ENCODE results near the gene DENND1A. TPM values are rescaled to one million over a fixed set of nuclear protein-coding genes. Genes with fewer than 3 reads are reported as not detected.
"Not testable (repeated sequence)": the region's sequence is repeated elsewhere in the genome, so short reads cannot be mapped to it uniquely, and the experiment has no call there.

The DENND1A gene
- total and polyA plus RNA-seq, 11 donors = 9.8 to 24.0 (median 14.7) TPM

DNA sequence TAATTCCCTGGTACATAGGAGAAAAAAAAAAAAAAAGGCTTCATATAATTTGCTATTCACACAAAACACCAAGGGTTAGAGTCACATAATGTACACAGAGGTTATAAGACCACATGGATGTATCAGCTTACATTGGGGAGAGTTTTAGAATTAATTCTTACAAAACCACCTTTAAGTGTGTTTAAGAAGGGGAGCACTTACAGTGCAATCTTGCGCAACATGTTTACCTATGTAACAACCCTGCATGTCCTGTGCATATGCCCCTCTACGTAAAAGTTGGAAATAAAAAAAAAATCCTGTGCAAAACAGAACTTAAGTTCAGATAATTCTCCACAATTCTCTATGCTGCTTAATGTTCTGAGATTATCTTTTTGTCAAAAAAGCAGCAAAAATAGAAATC is 190.0 kb downstream of the DENND1A start:
- TF ChIP-seq, protein P1, sequence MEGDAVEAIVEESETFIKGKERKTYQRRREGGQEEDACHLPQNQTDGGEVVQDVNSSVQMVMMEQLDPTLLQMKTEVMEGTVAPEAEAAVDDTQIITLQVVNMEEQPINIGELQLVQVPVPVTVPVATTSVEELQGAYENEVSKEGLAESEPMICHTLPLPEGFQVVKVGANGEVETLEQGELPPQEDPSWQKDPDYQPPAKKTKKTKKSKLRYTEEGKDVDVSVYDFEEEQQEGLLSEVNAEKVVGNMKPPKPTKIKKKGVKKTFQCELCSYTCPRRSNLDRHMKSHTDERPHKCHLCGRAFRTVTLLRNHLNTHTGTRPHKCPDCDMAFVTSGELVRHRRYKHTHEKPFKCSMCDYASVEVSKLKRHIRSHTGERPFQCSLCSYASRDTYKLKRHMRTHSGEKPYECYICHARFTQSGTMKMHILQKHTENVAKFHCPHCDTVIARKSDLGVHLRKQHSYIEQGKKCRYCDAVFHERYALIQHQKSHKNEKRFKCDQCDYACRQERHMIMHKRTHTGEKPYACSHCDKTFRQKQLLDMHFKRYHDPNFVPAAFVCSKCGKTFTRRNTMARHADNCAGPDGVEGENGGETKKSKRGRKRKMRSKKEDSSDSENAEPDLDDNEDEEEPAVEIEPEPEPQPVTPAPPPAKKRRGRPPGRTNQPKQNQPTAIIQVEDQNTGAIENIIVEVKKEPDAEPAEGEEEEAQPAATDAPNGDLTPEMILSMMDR (IDR thresholded peaks at IDR 0.05) = no peak
- TF ChIP-seq POLR2A (IDR thresholded peaks at IDR 0.05) = no peak
- Histone ChIP-seq H3K27ac (no peak overlapping the region), H3K4me3 (no peak overlapping the region), H3K9me3 (no peaks in the 10 kb centered on the region), H3K36me3 (no peaks in the 10 kb centered on the region), H3K4me1 (peaks cover 0 to 37% (median 23%) of the 10 kb centered on the region in 12 donors), H3K27me3 (no peaks in the 10 kb centered on the region)
- 91 to 98% (median 97%) methylated on average over 2 of the region's 2 CpGs for WGBS, 4 donors
- intact Hi-C loops (cut with DNase I) = loop anchor here in 2 of 10 donors (5.0 to 10.0 kb wide), 3 partner anchors 125 to 187 kb away; no protein-coding TSS in a partner anchor
- DNase-seq (no peak), ATAC-seq (no peak)

DNA sequence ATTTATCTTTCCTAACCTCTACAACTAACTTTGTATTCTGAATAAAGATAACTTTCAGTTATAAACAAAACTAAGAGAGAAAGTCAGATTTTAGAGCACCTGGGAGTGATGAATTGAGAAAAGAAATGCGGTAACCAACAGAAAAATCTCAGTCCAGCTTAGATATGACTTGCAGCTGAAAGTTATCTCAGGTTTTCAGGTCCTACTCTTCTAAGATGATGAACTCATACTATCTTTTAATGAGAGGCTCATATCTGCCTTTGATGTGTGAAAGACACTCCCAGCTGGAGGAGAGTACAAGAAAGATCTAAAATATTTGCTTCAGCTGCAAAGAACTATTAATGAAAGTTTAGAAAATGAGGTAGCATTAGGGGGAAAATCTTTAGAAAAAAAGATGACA is 190.5 kb downstream of the DENND1A start:
- ATAC-seq (no peak), DNase-seq (no peak)
- Histone ChIP-seq H3K9me3 (no peaks in the 10 kb centered on the region), H3K36me3 (no peaks in the 10 kb centered on the region), H3K27ac (no peak overlapping the region), H3K27me3 (no peaks in the 10 kb centered on the region), H3K4me3 (no peak overlapping the region), H3K4me1 (peaks cover 0 to 37% (median 24%) of the 10 kb centered on the region in 12 donors)
- intact Hi-C loops (cut with DNase I) = no loop called here
- WGBS, 4 donors = 95 to 100% (median 97%) methylated on average over 1 of the region's 1 CpG
- TF ChIP-seq, protein P1 (IDR thresholded peaks at IDR 0.05) = no peak
- TF ChIP-seq POLR2A (IDR thresholded peaks at IDR 0.05) = no peak

- DNase-seq (no peak), ATAC-seq (no peak)
- TF ChIP-seq, protein P1 (IDR thresholded peaks at IDR 0.05) = no peak
- TF ChIP-seq POLR2A (IDR thresholded peaks at IDR 0.05) = no peak
- Histone ChIP-seq H3K4me1 (peaks cover 0 to 37% (median 24%) of the 10 kb centered on the region in 12 donors), H3K4me3 (no peak overlapping the region), H3K27ac (no peak overlapping the region), H3K36me3 (no peaks in the 10 kb centered on the region), H3K9me3 (no peaks in the 10 kb centered on the region), H3K27me3 (no peaks in the 10 kb centered on the region)
- WGBS, 4 donors = 90 to 97% (median 95%) methylated on average over 2 of the region's 2 CpGs
- intact Hi-C loops (cut with DNase I) = no loop called here
These were observed 191.3 kb downstream of the DENND1A start for GRCh38 chr9:123738648-123739047.

DNA sequence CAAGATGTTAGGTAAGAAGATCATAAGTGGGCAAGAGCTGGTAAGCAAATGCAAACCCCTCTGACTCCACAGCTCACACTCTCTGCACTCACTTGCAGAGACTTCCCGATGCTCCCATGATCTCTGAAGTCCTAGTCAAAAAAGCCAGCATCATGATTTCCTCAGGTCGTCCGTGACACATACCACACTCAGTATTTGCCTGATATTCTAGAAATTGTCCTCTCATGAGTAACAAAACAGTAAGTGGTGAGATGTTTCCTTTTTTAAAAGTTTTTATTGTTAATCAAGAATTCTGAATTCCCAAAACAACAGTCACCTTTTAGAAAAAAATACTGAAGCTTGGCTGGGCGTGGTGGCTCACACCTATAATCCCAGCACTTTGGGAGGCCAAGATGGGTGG is 194.6 kb downstream of the DENND1A start:
- 96 to 98% (median 97%) methylated on average over 4 of the region's 4 CpGs for WGBS, 4 donors
- Histone ChIP-seq H3K4me1 (peaks cover 0 to 16% (median 0%) of the 10 kb centered on the region in 12 donors), H3K27ac (no peak overlapping the region), H3K27me3 (no peaks in the 10 kb centered on the region), H3K4me3 (no peak overlapping the region), H3K9me3 (peaks cover 0 to 1% (median 0%) of the 10 kb centered on the region in 12 donors), H3K36me3 (no peaks in the 10 kb centered on the region)
- no peak for TF ChIP-seq POLR2A (IDR thresholded peaks at IDR 0.05)
- TF ChIP-seq, protein P1 (IDR thresholded peaks at IDR 0.05) = no peak
- DNase-seq (no peak), ATAC-seq (no peak)
- intact Hi-C loops (cut with DNase I) = no loop called here

GRCh38 chr9:123728571-123728970 is 201.4 kb downstream of the DENND1A start:
- not testable (repeated sequence) for H3K27me3 ChIP-seq, H3K36me3 ChIP-seq, H3K4me3 ChIP-seq, DNase-seq, ATAC-seq, H3K27ac ChIP-seq, H3K4me1 ChIP-seq
- peaks cover 0 to 18% (median 0%) of the 10 kb centered on the region in 12 donors for H3K9me3 ChIP-seq
- WGBS, 4 donors = 92 to 99% (median 94%) methylated on average over 5 of the region's 5 CpGs
- intact Hi-C loops (cut with DNase I) = loop anchor here in 4 of 10 donors (5.0 to 10.0 kb wide), 3 partner anchors 296 to 316 kb away; no protein-coding TSS in a partner anchor

Measured in heart left ventricle (tissue), 16 donors.